ENCODE measurements around the gene CRYGS.
"Not testable (repeated sequence)": the region's sequence is repeated elsewhere in the genome, so short reads cannot be mapped to it uniquely, and the experiment has no call there.

CRYGS gene

DNA sequence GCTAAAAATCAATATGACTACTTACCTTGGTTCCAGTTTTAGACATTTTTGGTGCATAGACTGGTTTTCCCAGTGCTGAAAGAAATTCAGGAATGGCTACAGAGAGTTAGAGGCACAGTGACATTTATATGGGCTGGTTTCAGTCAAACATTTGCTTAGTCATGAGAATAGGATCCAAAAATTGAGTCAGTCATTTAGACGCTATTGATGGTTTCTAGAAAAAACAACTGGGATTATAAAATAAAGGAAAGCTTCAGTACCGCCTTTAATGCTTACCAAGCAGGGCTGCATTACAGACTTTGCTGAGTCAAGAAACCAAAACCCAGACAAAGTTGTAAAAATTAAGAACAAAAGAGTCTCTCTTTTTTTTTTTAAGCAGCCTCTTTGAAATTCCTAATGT is at the start of gene CRYGS:
TSS of gene CRYGS (minus strand) at position 100 of the 400 bp plus-strand sequence. CDS start at position 46, 54 bp downstream.
- DNase-seq, result no peak

DNA sequence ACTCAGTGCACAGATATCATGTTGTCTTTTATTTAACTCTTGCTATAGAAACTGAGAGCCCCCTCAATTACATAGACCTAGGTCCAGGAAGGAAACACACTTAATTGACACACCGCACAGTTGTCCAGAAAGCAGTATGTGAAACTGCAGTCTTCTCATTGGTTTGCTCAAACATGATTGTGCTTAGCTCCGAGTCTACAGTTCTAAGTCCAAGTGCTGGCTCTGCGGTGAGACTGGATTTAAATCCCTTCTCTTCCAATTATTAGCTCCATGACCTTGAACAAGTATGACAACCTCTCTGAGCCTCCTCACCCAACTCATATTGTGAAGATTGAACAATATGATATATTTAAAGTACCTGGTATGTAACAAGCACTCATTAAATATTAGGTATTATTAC is 49.7 kb upstream of the CRYGS start:
- no peak for DNase-seq

DNA sequence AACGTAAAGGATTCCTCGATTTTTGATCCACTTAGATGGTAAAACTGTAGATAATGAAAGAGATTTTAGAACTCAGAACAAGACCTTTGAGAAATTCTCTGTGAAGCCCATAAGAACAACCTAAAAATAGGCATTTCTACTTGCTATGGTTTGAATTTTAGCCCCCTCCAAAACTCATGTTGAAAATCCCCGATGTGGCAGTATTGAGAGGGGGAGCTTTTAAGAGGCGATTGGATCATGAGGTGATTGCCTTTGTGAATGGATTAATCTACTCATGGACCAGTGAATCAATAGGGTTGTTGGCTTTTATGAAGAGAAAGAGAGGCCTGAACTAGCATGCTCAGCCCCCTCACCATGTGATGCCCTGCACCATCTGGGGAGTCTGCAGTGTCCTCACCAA is 48.5 kb upstream of the CRYGS start:
- no peak for DNase-seq

GRCh38 chr3:186590580-186591295 is 46.6 kb upstream of the CRYGS start:
- no peak for DNase-seq

DNA sequence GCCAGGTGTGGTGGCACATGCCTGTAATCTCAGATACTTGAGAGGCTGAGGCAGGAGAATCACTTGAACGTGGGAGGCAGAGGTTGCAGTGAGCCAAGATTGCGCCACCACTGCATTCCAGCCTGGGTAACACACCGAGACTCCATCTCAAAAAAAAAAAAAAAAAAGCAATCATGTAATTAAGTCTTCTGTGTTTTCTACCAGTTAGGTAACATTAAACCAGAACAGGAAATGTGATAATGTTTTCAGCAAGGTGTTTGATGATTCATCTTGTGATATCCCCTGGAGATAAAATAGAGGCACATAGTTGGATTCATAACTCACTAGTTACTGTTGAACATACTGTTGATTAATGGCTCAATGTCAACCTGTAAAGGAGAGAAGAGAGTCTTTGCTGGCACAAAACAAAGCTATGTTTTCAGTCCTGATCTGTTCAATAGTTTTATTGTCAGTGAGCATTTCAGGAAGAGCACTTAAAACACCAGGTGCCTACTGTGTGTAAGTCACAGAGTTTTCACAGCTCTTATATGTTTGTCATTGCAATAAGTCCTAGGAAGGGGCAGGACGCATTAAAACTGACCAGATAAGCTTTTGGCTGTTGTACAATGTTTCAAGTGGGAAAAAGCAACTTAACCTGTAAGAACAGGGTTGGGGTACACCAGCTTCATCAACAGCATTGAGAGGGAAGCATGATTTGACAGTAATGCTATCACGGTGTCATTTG is 45.8 kb upstream of the CRYGS start:
- no peak for DNase-seq

- DNase-seq, result no peak
Measured at GRCh38 chr3:186589121-186589520, 44.9 kb upstream of the CRYGS start.

- DNase-seq, result no peak
Measured at GRCh38 chr3:186588632-186589031, 44.5 kb upstream of the CRYGS start.

- no peak for DNase-seq
Measured at GRCh38 chr3:186587183-186587582, 43.0 kb upstream of the CRYGS start.

DNA sequence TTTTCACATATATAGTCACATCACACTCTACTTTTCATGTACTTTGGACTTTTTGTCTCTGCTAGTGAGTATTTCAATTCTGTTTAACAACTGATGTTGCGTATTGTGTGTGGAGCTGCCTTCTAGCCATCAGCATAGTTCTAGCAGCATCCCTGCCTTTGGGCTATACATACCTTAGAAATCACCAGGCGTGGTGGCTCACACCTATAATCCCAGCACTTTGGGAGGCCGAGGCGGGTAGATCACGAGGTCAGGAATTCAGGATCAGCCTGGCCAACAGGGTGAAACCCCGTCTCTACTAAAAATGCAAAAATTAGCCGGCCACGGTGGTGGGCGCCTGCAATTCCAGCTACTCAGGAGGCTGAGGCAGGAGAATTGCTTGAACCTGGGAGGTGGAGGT is 42.1 kb upstream of the CRYGS start:
- not testable (repeated sequence) for DNase-seq

- DNase-seq, result no peak
Measured at GRCh38 chr3:186583831-186584230, 39.7 kb upstream of the CRYGS start.

GRCh38 chr3:186582541-186582940 is 38.4 kb upstream of the CRYGS start:
- peak in 6 of 56 donors; percentile 1 to 33 (median 16) for DNase-seq

DNA sequence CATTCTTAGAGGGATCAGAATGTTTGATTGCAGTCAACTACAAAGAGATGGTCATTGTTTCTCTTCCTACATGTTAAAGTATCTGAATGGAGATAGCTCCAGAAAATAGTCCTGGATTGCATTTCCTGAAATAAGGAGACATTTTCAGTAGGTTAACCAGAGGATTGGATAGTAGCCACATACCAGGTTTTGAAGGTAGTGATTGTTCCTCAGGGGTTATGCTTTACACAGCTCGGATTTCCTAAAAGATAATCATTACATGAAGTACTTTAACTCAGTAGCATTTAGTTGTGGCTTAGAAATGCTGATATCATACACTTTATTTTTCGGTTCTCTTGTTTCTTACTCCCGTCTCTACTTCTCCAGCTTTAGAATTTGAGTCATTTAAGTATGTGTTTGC is 36.6 kb upstream of the CRYGS start:
- DNase-seq, result no peak

- no peak for DNase-seq
Measured at GRCh38 chr3:186577521-186577920, 33.3 kb upstream of the CRYGS start.

- DNase-seq, result no peak
Measured at GRCh38 chr3:186571644-186572013, 27.4 kb upstream of the CRYGS start.

DNA sequence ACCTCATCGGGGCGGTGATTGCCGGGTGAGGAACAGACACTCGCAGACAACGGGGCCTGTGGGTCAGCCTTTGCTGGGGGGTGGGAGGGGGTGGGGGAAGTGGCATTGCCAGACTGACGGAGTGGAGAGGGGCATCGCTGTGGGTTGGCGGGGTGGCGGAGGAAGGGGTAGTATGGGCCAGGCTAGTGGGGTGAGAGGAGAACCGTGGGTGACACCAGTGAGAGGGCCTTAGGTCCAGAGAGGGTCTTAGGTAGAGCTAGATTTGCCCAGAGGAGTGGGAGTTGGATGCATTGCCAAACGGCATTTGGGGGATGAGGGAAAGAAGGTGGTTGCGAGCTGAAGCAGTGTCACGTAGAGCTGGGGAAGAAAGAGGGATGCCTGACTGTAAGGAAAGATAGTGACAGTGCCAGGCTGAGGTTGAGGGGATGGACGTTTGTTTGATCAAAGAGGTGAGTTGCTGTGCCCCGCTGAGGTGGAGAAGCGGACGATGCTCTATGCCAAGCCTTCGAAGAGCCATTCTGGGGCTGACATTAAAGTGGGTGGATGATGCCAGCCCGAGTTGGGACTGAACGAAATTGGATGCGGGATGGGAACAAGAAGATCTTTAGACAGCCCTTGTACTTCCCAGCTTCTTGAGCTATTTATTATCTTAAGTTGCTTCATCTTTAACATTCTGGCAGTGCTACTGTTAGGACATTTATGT is 26.9 kb upstream of the CRYGS start:
- DNase-seq, result peak in 2 of 56 donors; percentile 35 to 46

- peak; percentile 78 to 100 (median 99) for DNase-seq
Measured at GRCh38 chr3:186570096-186570940, 26.1 kb upstream of the CRYGS start, which contains the start of gene DNAJB11. Gene DNAJB11 (plus strand): TSS chr3:186570720. CDS start chr3:186570898, 178 bp downstream.

DNA sequence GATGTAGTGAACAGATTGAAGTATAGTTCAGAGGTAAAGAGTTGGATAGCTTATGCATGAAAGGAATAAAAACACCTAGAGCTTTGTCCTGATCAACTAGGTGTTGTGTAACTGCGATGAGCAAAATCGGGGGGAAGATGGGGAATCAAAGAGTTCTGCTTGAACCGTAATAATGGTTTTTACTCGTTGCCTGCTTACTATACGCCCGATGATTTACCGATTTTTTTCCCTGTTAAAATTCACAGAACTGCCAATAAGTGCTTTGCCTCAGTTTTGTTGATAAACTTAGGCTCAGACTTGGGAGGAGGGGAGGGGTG is 25.6 kb upstream of the CRYGS start:
- DNase-seq, result no peak

DNA sequence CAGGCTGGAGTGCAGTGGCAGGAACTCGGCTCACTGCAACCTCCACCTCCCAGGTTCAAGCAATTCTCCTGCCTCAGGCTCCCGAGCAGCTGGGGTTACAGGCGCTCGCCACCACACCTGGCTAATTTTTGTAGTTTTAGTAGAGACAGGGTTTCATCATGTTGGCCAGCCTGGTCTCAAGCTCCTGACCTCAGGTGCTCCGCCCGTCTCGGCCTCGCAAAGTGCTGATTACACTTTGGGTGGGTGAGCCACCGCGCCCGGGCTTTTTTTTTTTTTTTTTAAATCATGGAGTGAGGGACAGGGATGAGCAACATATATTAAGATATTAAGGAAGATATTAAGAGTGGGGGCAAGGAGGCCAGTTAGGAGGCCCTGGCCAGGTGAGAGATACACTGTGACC is 25.2 kb upstream of the CRYGS start:
- DNase-seq, result not testable (repeated sequence)

GRCh38 chr3:186567072-186567921 is 23.1 kb upstream of the CRYGS start, which contains the start of gene TBCCD1:
Gene TBCCD1 (minus strand): TSS chr3:186567339. CDS start chr3:186564329, 3,010 bp downstream.
- DNase-seq, result peak; percentile 26 to 95 (median 86)

DNA sequence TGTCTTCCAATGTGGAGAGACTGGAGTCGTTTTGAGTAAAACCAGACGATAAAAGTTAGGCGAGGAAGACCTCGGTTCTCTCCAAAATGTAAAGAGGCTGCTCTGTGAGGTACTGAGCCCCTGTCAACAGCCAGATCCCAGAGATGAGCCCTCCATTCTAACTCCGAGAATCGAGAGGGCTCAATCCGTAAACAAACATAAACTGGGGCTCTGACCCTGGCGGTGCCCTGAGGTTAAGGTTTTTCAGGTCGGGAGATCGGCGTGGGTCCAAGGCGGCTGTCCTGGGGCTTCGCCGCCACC is 22.5 kb upstream of the CRYGS start:
- peak in 1 of 56 donors; percentile 30 for DNase-seq

DNA sequence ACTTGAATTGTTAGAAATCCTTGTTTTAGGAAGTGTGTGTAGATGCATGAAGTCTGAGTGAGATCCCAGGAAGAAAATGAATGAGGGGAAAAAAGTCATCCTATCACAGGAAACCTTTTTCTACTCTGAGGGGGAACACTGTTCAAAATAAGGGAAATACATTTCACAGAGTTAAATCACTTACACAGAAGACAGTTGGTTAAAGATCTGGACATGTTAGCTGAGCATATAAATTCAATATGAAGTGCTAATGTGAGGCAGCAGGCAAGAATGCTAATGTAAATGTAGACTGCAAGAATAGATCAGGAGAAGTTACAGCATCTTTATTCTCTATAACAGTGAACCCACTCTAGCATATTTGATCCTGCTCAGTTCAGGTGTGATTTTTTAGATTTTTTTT is 20.4 kb upstream of the CRYGS start:
- DNase-seq, result no peak

All from nucleus accumbens (tissue), 56 donors.